HG03095 (cell line): Measurements from ENCODE around the gene SLC8B1.
"Not testable (repeated sequence)": the region's sequence is repeated elsewhere in the genome, so short reads cannot be mapped to it uniquely, and the experiment has no call there.

Experiments
- ATAC-seq: cut with Tn5 transposase; IDR thresholded peaks from one replicate; pipeline ENCODE4 v1.9.1; 2021; ENCODE audit warnings: moderate library complexity; ENCODE audit not compliant: unreplicated experiment

SLC8B1 gene

GRCh38 chr12:113358381-113359132, 23.6 kb upstream of the SLC8B1 start, which contains the start of gene PLBD2:
Gene PLBD2, plus strand, starts transcription at chr12:113358587. Its CDS starts 14 bp downstream, at chr12:113358601.
- ATAC-seq, result peak; percentile 80

- ATAC-seq, result not testable (repeated sequence)
Measured at GRCh38 chr12:113354192-113354591, 19.3 kb upstream of the SLC8B1 start.

GRCh38 chr12:113351089-113351488, 16.2 kb upstream of the SLC8B1 start:
- no peak for ATAC-seq

GRCh38 chr12:113348849-113349536, 14.1 kb upstream of the SLC8B1 start:
- ATAC-seq, result no peak

GRCh38 chr12:113347892-113348291, 13.0 kb upstream of the SLC8B1 start:
- ATAC-seq, result no peak

- ATAC-seq, result no peak
Measured at GRCh38 chr12:113347107-113347506, 12.2 kb upstream of the SLC8B1 start.

- no peak for ATAC-seq
Measured at GRCh38 chr12:113346353-113346752, 11.4 kb upstream of the SLC8B1 start.

GRCh38 chr12:113345318-113345717, 10.4 kb upstream of the SLC8B1 start:
- no peak for ATAC-seq

- no peak for ATAC-seq
Measured at GRCh38 chr12:113341535-113341934, 6.6 kb upstream of the SLC8B1 start.

- no peak for ATAC-seq
Measured at GRCh38 chr12:113340061-113340460, 5.2 kb upstream of the SLC8B1 start.

GRCh38 chr12:113339540-113339939, 4.6 kb upstream of the SLC8B1 start:
- no peak for ATAC-seq

- ATAC-seq, result no peak
Measured at GRCh38 chr12:113333877-113334785, 778 bp downstream of the SLC8B1 start.

- ATAC-seq, result no peak
Measured at GRCh38 chr12:113333418-113333750, 1.5 kb downstream of the SLC8B1 start.

GRCh38 chr12:113332688-113333417, 2.1 kb downstream of the SLC8B1 start:
- ATAC-seq, result no peak

GRCh38 chr12:113330505-113330904, 4.4 kb downstream of the SLC8B1 start:
- no peak for ATAC-seq

GRCh38 chr12:113329791-113330417, 5.0 kb downstream of the SLC8B1 start:
- ATAC-seq, result no peak

- ATAC-seq, result no peak
Measured at GRCh38 chr12:113329022-113329790, 5.7 kb downstream of the SLC8B1 start.

- ATAC-seq, result no peak
Measured at GRCh38 chr12:113328368-113328889, 6.5 kb downstream of the SLC8B1 start.

GRCh38 chr12:113326775-113327395, 8.0 kb downstream of the SLC8B1 start:
- ATAC-seq, result no peak
